K562 (cell line): ENCODE measurements around the gene ELOF1. TPM values are rescaled to one million over a fixed set of nuclear protein-coding genes. Genes with fewer than 3 reads are reported as not detected.

Experiments
- ATF7 ChIP-seq: fragments of 450-650 bp; IDR thresholded peaks from 2 replicates; pipeline ENCODE4 v1.7.1; 2014; ENCODE audit warnings: mild to moderate bottlenecking, moderate library complexity
- ELF4 ChIP-seq: fragments of 450-650 bp; formaldehyde crosslinking; IDR thresholded peaks from 2 replicates; pipeline ENCODE4 v1.4.0; 2022; ENCODE audit warnings: missing genetic modification characterization
- HEY1 ChIP-seq: fragments of 250-450 bp; sonication (Bioruptor Pico); IDR thresholded peaks from 2 replicates; pipeline ENCODE4 v1.5.0; 2020; ENCODE audit warnings: mild to moderate bottlenecking, moderate library complexity, borderline replicate concordance
- KAT2B ChIP-seq: IDR thresholded peaks from one replicate; pipeline ENCODE4 v1.6.1; 2012; ENCODE audit warnings: low read depth, mild to moderate bottlenecking, control low read depth, inconsistent platforms, low read length, moderate library complexity
- KDM1A ChIP-seq, 2 experiments: fragments of 450-650 bp; IDR thresholded peaks; 2 replicates each; pipeline ENCODE4 v1.6.1; 2016; ENCODE audit warnings: mild to moderate bottlenecking in 2 of 2
- PHF21A ChIP-seq: fragments of 450-650 bp; IDR thresholded peaks from 2 replicates; pipeline ENCODE4 v1.6.1; 2017; ENCODE audit warnings: low read depth, borderline replicate concordance
- SMARCE1 ChIP-seq: fragments of 450-650 bp; IDR thresholded peaks from 2 replicates; pipeline ENCODE4 v1.7.1; 2016; ENCODE audit warnings: mild to moderate bottlenecking
- ZNF717 ChIP-seq: fragments of 250-450 bp; sonication (Bioruptor Pico); IDR thresholded peaks from 2 replicates; pipeline ENCODE4 v1.5.0; 2021
- polyA plus RNA-seq, 8 experiments: library from polyadenylated mRNA; depleted of rRNA in 4 of 8; stranded (reverse) in 5 of 8; unstranded in 3 of 8; fragments of >200 nt; fragmentation: Nextera tagmentation in 2 of 8; fragmentation: Illumina TruSeq in 1 of 8; extraction: Ambion mirVana in 2 of 8; extraction: Trizol in 1 of 8; gene quantifications; 2 replicates each; pipeline versions ENCODE4 v1.2.1 to v1.2.3, GENCODE V29; 2011 to 2014; ENCODE audit warnings: inconsistent platforms in 1 of 8, missing spikeins in 1 of 8
- total RNA-seq, 7 experiments: library from RNA; depleted of rRNA in 6 of 7; stranded (reverse); fragments of >200 nt in 6 of 7; fragmentation: Illumina TruSeq in 2 of 7; extraction: Trizol in 2 of 7; gene quantifications; 2 replicates each; pipeline versions ENCODE4 v1.2.1 to v1.2.3, GENCODE V29; 2011 to 2021; ENCODE audit warnings: low replicate concordance in 1 of 7
- TF ChIP-seq, protein P1 (sequence below): fragments of 450-650 bp; IDR thresholded peaks from 2 replicates; pipeline ENCODE4 v1.6.1; 2016; ENCODE audit warnings: mild to moderate bottlenecking, moderate library complexity
- TF ChIP-seq, protein P2 (sequence below): sonication (generic); formaldehyde crosslinking; IDR thresholded peaks from 2 replicates; pipeline ENCODE4 v1.8.1; 2023; ENCODE audit warnings: mild to moderate bottlenecking, missing genetic modification reagents
- TF ChIP-seq, protein P3 (sequence below): fragments of 450-650 bp; IDR thresholded peaks from 2 replicates; pipeline ENCODE4 v1.6.1; 2017; ENCODE audit warnings: antibody characterized with exemption, mild to moderate bottlenecking

The ELOF1 gene
- total and polyA plus RNA-seq, 9 of the 15 experiments (the other 6 are each of a cell fraction or from before 2014, with no cell fraction given) = 16.7 to 147 (median 74.2) TPM

DNA sequence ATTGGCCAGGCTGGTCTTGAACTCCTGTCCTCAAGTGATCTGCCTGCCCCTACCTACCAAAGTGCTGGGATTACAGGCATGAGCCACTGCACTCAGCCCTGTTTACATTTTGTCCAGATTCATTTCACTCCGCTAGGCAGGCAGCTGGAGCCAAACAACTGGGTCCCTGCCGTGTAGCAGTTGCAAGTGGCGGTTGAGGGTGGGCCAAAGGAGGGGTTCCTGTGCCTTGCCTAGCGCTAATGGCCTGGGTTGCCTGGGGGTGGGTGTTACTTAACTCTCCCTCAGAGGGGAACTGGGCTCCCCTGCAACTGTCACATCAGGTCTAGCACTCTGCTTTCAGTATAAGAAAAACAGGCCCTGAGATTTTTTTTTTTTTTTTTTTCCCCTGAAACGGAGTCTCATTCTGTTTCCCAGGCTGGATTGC, 11.0 kb upstream of the ELOF1 start (continued):
- TF ChIP-seq, protein P1, sequence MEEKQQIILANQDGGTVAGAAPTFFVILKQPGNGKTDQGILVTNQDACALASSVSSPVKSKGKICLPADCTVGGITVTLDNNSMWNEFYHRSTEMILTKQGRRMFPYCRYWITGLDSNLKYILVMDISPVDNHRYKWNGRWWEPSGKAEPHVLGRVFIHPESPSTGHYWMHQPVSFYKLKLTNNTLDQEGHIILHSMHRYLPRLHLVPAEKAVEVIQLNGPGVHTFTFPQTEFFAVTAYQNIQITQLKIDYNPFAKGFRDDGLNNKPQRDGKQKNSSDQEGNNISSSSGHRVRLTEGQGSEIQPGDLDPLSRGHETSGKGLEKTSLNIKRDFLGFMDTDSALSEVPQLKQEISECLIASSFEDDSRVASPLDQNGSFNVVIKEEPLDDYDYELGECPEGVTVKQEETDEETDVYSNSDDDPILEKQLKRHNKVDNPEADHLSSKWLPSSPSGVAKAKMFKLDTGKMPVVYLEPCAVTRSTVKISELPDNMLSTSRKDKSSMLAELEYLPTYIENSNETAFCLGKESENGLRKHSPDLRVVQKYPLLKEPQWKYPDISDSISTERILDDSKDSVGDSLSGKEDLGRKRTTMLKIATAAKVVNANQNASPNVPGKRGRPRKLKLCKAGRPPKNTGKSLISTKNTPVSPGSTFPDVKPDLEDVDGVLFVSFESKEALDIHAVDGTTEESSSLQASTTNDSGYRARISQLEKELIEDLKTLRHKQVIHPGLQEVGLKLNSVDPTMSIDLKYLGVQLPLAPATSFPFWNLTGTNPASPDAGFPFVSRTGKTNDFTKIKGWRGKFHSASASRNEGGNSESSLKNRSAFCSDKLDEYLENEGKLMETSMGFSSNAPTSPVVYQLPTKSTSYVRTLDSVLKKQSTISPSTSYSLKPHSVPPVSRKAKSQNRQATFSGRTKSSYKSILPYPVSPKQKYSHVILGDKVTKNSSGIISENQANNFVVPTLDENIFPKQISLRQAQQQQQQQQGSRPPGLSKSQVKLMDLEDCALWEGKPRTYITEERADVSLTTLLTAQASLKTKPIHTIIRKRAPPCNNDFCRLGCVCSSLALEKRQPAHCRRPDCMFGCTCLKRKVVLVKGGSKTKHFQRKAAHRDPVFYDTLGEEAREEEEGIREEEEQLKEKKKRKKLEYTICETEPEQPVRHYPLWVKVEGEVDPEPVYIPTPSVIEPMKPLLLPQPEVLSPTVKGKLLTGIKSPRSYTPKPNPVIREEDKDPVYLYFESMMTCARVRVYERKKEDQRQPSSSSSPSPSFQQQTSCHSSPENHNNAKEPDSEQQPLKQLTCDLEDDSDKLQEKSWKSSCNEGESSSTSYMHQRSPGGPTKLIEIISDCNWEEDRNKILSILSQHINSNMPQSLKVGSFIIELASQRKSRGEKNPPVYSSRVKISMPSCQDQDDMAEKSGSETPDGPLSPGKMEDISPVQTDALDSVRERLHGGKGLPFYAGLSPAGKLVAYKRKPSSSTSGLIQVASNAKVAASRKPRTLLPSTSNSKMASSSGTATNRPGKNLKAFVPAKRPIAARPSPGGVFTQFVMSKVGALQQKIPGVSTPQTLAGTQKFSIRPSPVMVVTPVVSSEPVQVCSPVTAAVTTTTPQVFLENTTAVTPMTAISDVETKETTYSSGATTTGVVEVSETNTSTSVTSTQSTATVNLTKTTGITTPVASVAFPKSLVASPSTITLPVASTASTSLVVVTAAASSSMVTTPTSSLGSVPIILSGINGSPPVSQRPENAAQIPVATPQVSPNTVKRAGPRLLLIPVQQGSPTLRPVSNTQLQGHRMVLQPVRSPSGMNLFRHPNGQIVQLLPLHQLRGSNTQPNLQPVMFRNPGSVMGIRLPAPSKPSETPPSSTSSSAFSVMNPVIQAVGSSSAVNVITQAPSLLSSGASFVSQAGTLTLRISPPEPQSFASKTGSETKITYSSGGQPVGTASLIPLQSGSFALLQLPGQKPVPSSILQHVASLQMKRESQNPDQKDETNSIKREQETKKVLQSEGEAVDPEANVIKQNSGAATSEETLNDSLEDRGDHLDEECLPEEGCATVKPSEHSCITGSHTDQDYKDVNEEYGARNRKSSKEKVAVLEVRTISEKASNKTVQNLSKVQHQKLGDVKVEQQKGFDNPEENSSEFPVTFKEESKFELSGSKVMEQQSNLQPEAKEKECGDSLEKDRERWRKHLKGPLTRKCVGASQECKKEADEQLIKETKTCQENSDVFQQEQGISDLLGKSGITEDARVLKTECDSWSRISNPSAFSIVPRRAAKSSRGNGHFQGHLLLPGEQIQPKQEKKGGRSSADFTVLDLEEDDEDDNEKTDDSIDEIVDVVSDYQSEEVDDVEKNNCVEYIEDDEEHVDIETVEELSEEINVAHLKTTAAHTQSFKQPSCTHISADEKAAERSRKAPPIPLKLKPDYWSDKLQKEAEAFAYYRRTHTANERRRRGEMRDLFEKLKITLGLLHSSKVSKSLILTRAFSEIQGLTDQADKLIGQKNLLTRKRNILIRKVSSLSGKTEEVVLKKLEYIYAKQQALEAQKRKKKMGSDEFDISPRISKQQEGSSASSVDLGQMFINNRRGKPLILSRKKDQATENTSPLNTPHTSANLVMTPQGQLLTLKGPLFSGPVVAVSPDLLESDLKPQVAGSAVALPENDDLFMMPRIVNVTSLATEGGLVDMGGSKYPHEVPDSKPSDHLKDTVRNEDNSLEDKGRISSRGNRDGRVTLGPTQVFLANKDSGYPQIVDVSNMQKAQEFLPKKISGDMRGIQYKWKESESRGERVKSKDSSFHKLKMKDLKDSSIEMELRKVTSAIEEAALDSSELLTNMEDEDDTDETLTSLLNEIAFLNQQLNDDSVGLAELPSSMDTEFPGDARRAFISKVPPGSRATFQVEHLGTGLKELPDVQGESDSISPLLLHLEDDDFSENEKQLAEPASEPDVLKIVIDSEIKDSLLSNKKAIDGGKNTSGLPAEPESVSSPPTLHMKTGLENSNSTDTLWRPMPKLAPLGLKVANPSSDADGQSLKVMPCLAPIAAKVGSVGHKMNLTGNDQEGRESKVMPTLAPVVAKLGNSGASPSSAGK = no peak
- TF ChIP-seq SMARCE1 (peak; percentile 48; the same call in 1 of the 2 replicates), HEY1 (CRISPR knock-in tag) (no peak), KAT2B (no peak), ELF4 (no peak), ZNF717 (CRISPR knock-in tag) (no peak), PHF21A (0 out of 2 replicates have a peak, but pooled peaks have one; percentile 12), ATF7 (0 out of 2 replicates have a peak, but pooled peaks have one; percentile 10), KDM1A (IDR thresholded peaks at IDR 0.05) (peak; percentile 37 to 59; a peak in 3 of 4 replicates)
- TF ChIP-seq, protein P2, sequence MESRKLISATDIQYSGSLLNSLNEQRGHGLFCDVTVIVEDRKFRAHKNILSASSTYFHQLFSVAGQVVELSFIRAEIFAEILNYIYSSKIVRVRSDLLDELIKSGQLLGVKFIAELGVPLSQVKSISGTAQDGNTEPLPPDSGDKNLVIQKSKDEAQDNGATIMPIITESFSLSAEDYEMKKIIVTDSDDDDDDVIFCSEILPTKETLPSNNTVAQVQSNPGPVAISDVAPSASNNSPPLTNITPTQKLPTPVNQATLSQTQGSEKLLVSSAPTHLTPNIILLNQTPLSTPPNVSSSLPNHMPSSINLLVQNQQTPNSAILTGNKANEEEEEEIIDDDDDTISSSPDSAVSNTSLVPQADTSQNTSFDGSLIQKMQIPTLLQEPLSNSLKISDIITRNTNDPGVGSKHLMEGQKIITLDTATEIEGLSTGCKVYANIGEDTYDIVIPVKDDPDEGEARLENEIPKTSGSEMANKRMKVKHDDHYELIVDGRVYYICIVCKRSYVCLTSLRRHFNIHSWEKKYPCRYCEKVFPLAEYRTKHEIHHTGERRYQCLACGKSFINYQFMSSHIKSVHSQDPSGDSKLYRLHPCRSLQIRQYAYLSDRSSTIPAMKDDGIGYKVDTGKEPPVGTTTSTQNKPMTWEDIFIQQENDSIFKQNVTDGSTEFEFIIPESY (CRISPR knock-in tag) = peak; percentile 96
- TF ChIP-seq, protein P3, sequence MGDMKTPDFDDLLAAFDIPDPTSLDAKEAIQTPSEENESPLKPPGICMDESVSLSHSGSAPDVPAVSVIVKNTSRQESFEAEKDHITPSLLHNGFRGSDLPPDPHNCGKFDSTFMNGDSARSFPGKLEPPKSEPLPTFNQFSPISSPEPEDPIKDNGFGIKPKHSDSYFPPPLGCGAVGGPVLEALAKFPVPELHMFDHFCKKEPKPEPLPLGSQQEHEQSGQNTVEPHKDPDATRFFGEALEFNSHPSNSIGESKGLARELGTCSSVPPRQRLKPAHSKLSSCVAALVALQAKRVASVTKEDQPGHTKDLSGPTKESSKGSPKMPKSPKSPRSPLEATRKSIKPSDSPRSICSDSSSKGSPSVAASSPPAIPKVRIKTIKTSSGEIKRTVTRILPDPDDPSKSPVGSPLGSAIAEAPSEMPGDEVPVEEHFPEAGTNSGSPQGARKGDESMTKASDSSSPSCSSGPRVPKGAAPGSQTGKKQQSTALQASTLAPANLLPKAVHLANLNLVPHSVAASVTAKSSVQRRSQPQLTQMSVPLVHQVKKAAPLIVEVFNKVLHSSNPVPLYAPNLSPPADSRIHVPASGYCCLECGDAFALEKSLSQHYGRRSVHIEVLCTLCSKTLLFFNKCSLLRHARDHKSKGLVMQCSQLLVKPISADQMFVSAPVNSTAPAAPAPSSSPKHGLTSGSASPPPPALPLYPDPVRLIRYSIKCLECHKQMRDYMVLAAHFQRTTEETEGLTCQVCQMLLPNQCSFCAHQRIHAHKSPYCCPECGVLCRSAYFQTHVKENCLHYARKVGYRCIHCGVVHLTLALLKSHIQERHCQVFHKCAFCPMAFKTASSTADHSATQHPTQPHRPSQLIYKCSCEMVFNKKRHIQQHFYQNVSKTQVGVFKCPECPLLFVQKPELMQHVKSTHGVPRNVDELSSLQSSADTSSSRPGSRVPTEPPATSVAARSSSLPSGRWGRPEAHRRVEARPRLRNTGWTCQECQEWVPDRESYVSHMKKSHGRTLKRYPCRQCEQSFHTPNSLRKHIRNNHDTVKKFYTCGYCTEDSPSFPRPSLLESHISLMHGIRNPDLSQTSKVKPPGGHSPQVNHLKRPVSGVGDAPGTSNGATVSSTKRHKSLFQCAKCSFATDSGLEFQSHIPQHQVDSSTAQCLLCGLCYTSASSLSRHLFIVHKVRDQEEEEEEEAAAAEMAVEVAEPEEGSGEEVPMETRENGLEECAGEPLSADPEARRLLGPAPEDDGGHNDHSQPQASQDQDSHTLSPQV = no peak
